Bronchial epithelial cell (primary cell): Measurements from ENCODE around the gene KL. TPM values are rescaled to one million over a fixed set of nuclear protein-coding genes. Genes with fewer than 3 reads are reported as not detected.

Experiments used
- DNase-seq: peaks from one replicate; pipeline ENCODE4 v3.0.0-alpha.2; 2010; ENCODE audit warnings: low read depth
- FAIRE-seq: peaks from 2 replicates; lab custom pipeline; 2011; peaks lifted over from hg19 to GRCh38; lab: Jason Lieb, UNC
- H3K27me3 ChIP-seq: 2 replicates; pipeline ENCODE4 v1.5.1; 2011; ENCODE audit warnings: low read length; ENCODE audit not compliant: control insufficient read depth, insufficient read depth
- H3K36me3 ChIP-seq: 2 replicates; pipeline ENCODE4 v1.5.1; 2011; ENCODE audit warnings: low read length; ENCODE audit not compliant: control insufficient read depth, insufficient read depth
- H3K4me3 ChIP-seq: 2 replicates; pipeline ENCODE4 v1.5.1; 2011; ENCODE audit warnings: mild to moderate bottlenecking, low read depth, low read length, control low read depth
- CTCF ChIP-seq: IDR thresholded peaks from 2 replicates; pipeline ENCODE4 v1.5.1; 2011; ENCODE audit warnings: mild to moderate bottlenecking, moderate library complexity, low read length, control low read depth, inconsistent platforms; ENCODE audit not compliant: insufficient read depth, severe bottlenecking
- total RNA-seq: library from RNA; depleted of rRNA; stranded (reverse); fragments of >200 nt; gene quantifications from 2 replicates; pipeline ENCODE4 v1.2.1, GENCODE V29; 2014

The KL gene
- total RNA-seq, 1 donor from 2014 or later: not detected

GRCh38 chr13:33053397-33054066 lies 37.3 kb downstream of the KL start:
- H3K4me3 ChIP-seq: no peak overlapping the region
- no peak for TF ChIP-seq CTCF
- peaks cover 1% of the 10 kb centered on the region for H3K27me3 ChIP-seq
- H3K36me3 ChIP-seq: no peaks in the 10 kb centered on the region
- DNase-seq (no peak), FAIRE-seq (no peak)

DNA sequence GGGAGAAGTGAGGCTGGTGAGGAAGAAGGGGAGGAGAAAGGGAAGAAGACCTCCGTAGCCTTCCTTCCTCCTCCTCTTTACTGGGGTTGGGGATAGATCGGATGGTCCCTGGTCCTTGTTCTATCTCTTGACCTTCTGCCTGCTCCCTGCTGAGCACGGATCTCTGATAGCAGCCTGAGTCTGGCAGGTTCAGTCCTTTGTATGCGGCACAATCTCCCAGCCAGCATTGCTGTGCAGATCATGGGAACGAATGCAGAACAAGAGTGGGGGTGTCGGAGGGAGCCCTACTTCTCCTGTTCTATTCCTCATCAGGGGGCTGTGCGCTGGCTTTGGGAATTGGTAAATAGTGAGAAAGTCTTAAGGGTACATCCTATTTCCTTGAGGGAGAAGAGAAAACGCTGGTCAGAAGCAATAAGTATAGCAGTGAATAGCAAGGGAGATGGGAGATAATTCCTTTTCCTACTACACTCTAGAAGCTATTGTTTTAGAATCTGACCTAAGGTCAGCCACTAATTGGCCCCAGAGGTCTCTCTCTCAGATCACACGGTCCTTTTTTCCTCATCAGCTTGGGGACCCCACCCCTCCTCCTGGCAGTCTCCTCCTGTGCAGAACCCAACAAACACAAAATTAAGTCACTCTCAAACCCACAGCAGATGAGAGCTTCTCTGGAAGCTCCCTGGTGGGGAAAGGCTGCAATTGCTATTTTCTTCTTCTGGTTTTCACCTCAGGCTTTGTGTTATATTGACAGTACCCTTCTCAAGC lies 41.0 kb downstream of the KL start:
- no peak for FAIRE-seq
- H3K27me3 ChIP-seq: no peaks in the 10 kb centered on the region
- DNase-seq: peak; percentile 7
- peak; percentile 34 for TF ChIP-seq CTCF
- H3K4me3 ChIP-seq: no peak overlapping the region
- no peaks in the 10 kb centered on the region for H3K36me3 ChIP-seq

GRCh38 chr13:33058776-33059327 lies 42.6 kb downstream of the KL start:
- DNase-seq (no peak), FAIRE-seq (no peak)

GRCh38 chr13:33060815-33061214 lies 44.6 kb downstream of the KL start:
- DNase-seq: no peak

More at GRCh38 chr13:33058776-33059327, 42.6 kb downstream of the KL start:
- H3K36me3 ChIP-seq: no peaks in the 10 kb centered on the region
- H3K27me3 ChIP-seq: no peaks in the 10 kb centered on the region
- no peak overlapping the region for H3K4me3 ChIP-seq
- TF ChIP-seq CTCF: no peak

DNA sequence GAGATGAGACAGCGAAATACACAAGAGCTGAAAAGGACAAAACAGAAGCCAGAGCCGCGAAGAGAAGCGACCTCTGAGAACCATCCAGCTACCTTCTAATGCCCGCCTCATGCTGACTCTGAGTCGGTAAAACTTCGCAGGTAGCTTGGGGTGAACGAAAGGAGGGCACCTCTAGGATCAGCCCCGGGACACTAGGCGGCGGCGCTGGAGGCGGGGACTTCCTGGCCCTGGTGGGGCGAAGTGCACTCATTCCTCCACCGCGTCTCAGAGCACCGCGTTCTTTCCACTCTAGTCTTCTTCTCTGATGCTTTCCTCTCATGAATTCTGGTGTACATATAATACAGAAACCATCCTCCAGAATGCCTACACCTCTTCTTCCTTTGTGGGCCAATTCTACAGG lies 50.1 kb downstream of the KL start:
- no peak for DNase-seq
- H3K27me3 ChIP-seq: no peaks in the 10 kb centered on the region
- no peak for TF ChIP-seq CTCF

More at GRCh38 chr13:33060815-33061214, 44.6 kb downstream of the KL start:
- no peak overlapping the region for H3K4me3 ChIP-seq
- no peaks in the 10 kb centered on the region for H3K36me3 ChIP-seq
- no peak for FAIRE-seq
- H3K27me3 ChIP-seq: no peaks in the 10 kb centered on the region
- TF ChIP-seq CTCF: no peak

More for the DNA sequence above, 50.1 kb downstream of the KL start:
- FAIRE-seq: no peak
- Histone ChIP-seq H3K36me3 (no peaks in the 10 kb centered on the region), H3K4me3 (no peak overlapping the region)
